A549 treated with ZK216348 at 1 μM for 4 hours (cell line): ENCODE measurements around the gene PTPN7. TPM values are rescaled to one million over a fixed set of nuclear protein-coding genes. Genes with fewer than 3 reads are reported as not detected.

Source experiments
- total RNA-seq: library from RNA; stranded (reverse); fragments of 200-300 nt; extraction: Qiagen RNA extraction; gene quantifications from 5 replicates; pipeline ENCODE4 v1.2.3, GENCODE V29; 2022; ENCODE audit warnings: low read depth

PTPN7 gene
- 0.05 to 0.26 TPM in 2 of 5 replicates, not detected in the others for total RNA-seq

DNA sequence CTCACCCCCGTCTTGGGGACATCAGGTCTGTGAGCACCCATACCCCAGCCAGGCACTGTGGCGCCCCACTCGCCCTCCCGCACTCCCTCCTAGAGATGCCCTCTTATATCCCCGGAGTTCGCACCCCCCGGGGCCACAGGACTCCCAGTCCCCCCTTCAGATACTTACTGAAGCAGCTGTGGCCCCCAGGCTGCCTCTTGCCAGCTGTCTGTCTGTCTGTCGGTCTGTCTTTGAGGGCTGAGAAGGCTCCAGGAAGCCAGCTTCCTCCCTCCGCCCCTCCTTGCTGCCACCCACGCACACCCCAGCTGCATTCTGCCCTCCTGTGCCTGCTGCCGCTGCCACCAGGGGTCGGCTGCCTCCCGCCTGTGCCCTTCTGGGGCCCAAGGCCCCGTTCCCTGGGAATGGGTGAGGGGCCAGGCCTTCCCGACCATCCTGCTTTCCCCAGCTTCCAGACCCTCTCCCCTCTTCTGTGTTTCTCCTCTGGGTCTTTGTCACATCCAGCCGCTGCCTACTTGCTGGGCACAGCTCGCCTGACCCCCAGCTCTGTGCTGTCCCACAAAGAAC, at the start of gene PTPN7:
TSS of gene PTPN7 (minus strand) at position 226 of the 564 bp plus-strand sequence. CDS start 1,200 bp downstream, outside the sequence.

DNA sequence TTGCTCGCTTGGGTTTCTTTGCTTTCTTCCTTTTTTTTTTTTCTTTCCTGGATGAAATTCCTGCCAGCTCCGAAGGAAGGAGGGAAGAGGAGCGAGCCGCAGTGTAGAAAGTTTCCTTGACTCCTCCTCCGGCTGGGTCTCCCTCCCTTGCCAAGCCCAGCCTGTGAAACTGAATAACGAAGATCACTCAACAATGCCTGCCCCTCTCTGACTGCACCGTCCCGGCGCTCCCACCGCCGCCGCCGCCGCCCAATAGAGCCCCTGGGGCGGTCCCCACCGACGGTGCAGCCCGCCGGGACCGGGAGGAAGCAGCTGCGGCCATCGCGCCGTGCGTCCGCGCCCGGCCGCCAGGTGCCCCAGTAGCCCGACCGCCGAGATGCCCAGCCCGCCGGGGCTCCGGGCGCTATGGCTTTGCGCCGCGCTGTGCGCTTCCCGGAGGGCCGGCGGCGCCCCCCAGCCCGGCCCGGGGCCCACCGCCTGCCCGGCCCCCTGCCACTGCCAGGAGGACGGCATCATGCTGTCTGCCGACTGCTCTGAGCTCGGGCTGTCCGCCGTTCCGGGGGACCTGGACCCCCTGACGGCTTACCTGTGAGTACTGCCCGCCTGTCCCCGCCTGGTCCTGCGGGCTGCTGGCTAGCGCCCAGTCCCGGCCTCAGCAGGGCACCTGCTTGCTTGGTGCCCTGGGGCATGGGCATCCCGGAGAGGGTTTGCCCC, 33.4 kb upstream of the PTPN7 start, which contains the start of gene LGR6:
TSS of gene LGR6 (plus strand) at position 186 of the 714 bp plus-strand sequence. CDS start at position 377, 191 bp downstream.

DNA sequence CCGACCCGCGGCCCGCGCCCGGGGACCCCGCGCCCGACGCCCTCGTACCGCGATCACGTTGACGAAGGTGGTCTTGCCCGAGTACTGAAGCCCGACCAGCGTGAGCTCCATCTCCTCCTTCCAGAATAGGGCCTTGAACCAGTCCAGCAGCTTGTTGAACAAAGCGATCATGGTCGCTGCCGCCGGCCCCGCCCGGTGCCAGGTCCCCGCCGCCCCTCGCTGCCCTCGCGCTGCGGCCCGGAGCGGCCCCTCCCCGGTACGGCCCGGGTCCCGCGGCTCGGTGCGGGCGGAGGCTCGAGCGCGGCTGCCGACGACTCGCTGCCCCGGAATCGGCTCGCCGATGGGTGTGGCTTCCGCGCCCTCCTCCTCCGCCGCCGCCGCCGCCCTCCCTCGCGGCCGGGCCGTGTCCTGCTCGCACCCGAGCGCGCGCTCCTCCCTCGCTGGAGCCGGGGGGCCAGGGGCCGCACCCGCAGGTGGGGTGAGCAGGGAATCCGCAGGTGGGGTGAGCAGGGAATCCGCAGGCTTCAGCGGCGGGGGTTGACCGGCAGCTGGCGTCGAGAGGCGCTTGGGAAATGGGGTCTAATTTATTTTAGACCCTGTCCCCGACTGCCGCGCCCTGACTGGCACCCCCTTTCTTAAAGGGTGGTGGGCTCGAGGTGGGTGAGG, 15.9 kb downstream of the PTPN7 start, which contains the start of gene ARL8A:
TSS of gene ARL8A (minus strand) at position 336 of the 666 bp plus-strand sequence. CDS start at position 171, 165 bp downstream.

DNA sequence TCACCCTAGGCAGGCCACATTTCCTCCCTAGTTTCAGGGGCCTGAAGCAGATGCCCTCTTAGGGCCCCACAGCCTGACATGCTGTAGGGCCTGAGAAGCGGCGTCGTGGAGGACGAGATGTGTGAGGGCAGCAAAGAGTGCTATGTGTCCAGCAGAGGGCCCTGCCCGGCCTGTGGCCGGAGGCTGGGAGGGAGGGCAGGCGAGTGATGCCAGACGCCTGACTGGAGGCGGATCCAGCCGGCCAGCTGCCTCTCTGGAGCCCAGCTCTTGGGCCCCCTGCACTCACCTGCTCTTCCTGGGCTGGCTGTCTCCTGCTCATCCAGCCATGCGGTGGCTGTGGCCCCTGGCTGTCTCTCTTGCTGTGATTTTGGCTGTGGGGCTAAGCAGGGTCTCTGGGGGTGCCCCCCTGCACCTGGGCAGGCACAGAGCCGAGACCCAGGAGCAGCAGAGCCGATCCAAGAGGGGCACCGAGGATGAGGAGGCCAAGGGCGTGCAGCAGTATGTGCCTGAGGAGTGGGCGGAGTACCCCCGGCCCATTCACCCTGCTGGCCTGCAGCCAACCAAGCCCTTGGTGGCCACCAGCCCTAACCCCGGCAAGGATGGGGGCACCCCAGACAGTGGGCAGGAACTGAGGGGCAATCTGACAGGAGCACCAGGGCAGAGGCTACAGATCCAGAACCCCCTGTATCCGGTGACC, 37.6 kb downstream of the PTPN7 start, which contains the start of gene GPR37L1:
TSS of gene GPR37L1 (plus strand) at position 279 of the 697 bp plus-strand sequence. CDS start at position 326, 47 bp downstream.

Other genes starting within 250 kb of the PTPN7 start
- not detected in 5 replicates for gene LMOD1, start 214.1 kb downstream of the PTPN7 start, total RNA-seq
- gene TIMM17A, start 205.1 kb downstream of the PTPN7 start, total RNA-seq: 87.5 to 168 TPM (median 99.8 TPM) in 5 replicates
- gene RNPEP, start 178.0 kb downstream of the PTPN7 start, total RNA-seq: 76.3 to 91.5 TPM (median 86.8 TPM) in 5 replicates
- gene ELF3, start 150.0 kb downstream of the PTPN7 start, total RNA-seq: 176 to 238 TPM (median 207 TPM) in 5 replicates
- gene GPR37L1, start 37.7 kb downstream of the PTPN7 start, total RNA-seq: 0.13 to 0.18 TPM (median 0.15 TPM) in 5 replicates
- 43.2 to 55.8 TPM (median 50.6 TPM) in 5 replicates for gene ARL8A, start 15.9 kb downstream of the PTPN7 start, total RNA-seq
- gene LGR6, start 33.2 kb upstream of the PTPN7 start, total RNA-seq: 0.40 to 1.8 TPM (median 0.62 TPM) in 5 replicates
- 63.6 to 77.0 TPM (median 70.5 TPM) in 5 replicates for gene UBE2T, start 181.3 kb upstream of the PTPN7 start, total RNA-seq
- 1.1 to 3.4 TPM (median 2.3 TPM) in 5 replicates for gene PPP1R12B, start 188.1 kb upstream of the PTPN7 start, total RNA-seq